ENCODE results near the gene CDH22.

Gene CDH22

GRCh38 chr20:46222521-46223007, 85.7 kb downstream of the CDH22 start:
- H3K4me3 ChIP-seq (ENCODE audit: low read depth, low read length), result no peak overlapping the region
- no peak for TF ChIP-seq CTCF (IDR thresholded peaks at IDR 0.05; ENCODE audit: borderline replicate concordance, insufficient read depth, low read depth, low read length)

GRCh38 chr20:46221256-46221833, 87.0 kb downstream of the CDH22 start:
- no peak overlapping the region for H3K4me3 ChIP-seq (ENCODE audit: low read depth, low read length)
- TF ChIP-seq CTCF (IDR thresholded peaks at IDR 0.05; ENCODE audit: borderline replicate concordance, insufficient read depth, low read depth, low read length), result no peak

- no peak overlapping the region for H3K4me3 ChIP-seq (ENCODE audit: low read depth, low read length)
Observed at GRCh38 chr20:46220455-46221207, 87.7 kb downstream of the CDH22 start.

GRCh38 chr20:46219920-46220319, 88.4 kb downstream of the CDH22 start:
- TF ChIP-seq CTCF (IDR thresholded peaks at IDR 0.05; ENCODE audit: borderline replicate concordance, insufficient read depth, low read depth, low read length), result no peak

More at GRCh38 chr20:46220455-46221207, 87.7 kb downstream of the CDH22 start:
- TF ChIP-seq CTCF (IDR thresholded peaks at IDR 0.05; ENCODE audit: borderline replicate concordance, insufficient read depth, low read depth, low read length), result no peak

GRCh38 chr20:46219190-46219589, 89.1 kb downstream of the CDH22 start:
- TF ChIP-seq CTCF (IDR thresholded peaks at IDR 0.05; ENCODE audit: borderline replicate concordance, insufficient read depth, low read depth, low read length), result no peak
- no peak overlapping the region for H3K4me3 ChIP-seq (ENCODE audit: low read depth, low read length)

More at GRCh38 chr20:46219920-46220319, 88.4 kb downstream of the CDH22 start:
- H3K4me3 ChIP-seq (ENCODE audit: low read depth, low read length), result no peak overlapping the region

- TF ChIP-seq CTCF (IDR thresholded peaks at IDR 0.05; ENCODE audit: borderline replicate concordance, insufficient read depth, low read depth, low read length), result no peak
- H3K4me3 ChIP-seq (ENCODE audit: low read depth, low read length), result no peak overlapping the region
Observed at GRCh38 chr20:46218656-46219055, 89.6 kb downstream of the CDH22 start.

- TF ChIP-seq CTCF (IDR thresholded peaks at IDR 0.05; ENCODE audit: borderline replicate concordance, insufficient read depth, low read depth, low read length), result no peak
- no peak overlapping the region for H3K4me3 ChIP-seq (ENCODE audit: low read depth, low read length)
Observed at GRCh38 chr20:46217583-46217982, 90.7 kb downstream of the CDH22 start.

All from GM12875 (cell line).